T-helper 9 cell (primary cell): Measurements from ENCODE around the gene MAPK6.
"Not testable (repeated sequence)": the region's sequence is repeated elsewhere in the genome, so short reads cannot be mapped to it uniquely, and the experiment has no call there.

ENCODE experiments used
- DNase-seq: peaks from one replicate; pipeline ENCODE4 v3.0.0-alpha.2; 2020

The MAPK6 gene

DNA sequence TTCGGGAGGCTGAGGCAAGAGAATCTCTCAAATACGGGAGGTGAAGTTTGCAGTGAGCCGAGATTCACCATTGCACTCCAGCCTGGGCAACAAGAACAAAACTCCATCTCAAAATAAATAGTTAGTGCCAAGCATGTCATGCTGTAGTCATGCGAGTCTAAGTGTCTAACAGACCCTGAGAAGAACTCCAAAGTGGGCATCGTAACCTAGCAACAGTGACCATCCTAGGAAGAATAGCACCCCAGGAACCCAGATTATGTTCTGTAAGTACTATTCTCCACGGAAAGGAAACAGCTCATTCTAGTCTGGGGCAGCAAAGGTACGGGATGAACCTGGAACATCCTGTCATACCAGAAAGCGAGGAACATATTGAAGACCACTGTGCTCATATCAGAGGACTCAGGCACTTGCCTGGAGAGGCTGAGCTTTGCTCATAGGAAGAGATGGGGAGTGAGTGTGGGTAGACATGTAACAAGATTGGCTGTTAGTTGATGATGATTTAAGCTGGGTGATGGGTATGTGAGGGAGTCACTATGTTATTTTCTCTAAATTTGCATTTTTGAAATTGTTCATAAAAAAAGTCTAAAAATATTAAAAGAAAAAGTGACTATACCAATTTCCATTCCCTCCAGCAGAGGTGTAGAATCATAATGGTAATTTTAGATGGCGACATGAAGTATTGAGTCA, 61.8 kb downstream of the MAPK6 start:
- no peak for DNase-seq

- DNase-seq, result no peak
Measured at GRCh38 chr15:52082197-52083036, 63.4 kb downstream of the MAPK6 start.

GRCh38 chr15:52083037-52083359, 64.0 kb downstream of the MAPK6 start:
- DNase-seq, result not testable (repeated sequence)

- no peak for DNase-seq
Measured at GRCh38 chr15:52083603-52084002, 64.6 kb downstream of the MAPK6 start.

DNA sequence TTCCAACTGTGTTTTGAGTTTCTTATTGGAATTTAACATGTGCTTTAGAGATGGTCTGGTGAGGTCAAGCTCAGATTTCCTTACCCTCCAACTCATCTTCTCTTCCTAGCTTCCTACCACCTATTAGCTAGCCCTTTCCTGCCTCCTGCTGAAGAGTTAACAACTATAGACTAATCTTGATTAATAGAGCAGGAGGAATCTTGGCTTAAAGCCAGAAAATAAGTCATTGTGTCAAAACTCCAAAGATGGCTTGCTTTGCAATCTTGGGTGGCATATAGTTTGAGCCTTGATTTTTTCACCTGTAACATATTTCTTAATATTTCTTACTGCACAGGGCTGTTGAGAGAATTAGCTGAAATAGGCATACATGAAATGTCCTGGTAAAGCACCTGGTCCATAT, 66.3 kb downstream of the MAPK6 start:
- no peak for DNase-seq

- no peak for DNase-seq
Measured at GRCh38 chr15:52086011-52086786, 67.2 kb downstream of the MAPK6 start.

DNA sequence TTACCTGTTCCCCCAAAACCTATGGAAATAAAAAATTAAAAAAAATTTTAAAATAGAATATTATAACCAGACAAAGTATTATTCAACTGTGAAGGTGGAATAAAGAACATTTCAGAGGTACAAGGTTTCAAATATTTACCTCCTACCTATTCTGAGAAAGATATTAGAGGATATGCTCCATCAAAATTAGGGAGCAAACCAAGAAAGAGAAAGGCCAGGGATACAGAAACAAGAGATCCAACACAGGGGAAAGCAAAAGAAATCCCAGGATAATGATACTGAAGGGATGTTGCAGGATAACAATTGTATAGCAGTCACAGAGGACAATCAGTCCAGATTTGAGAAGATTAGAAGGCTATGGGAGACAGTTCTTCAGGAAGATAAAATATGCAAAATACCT, 71.2 kb downstream of the MAPK6 start:
- DNase-seq, result no peak

DNA sequence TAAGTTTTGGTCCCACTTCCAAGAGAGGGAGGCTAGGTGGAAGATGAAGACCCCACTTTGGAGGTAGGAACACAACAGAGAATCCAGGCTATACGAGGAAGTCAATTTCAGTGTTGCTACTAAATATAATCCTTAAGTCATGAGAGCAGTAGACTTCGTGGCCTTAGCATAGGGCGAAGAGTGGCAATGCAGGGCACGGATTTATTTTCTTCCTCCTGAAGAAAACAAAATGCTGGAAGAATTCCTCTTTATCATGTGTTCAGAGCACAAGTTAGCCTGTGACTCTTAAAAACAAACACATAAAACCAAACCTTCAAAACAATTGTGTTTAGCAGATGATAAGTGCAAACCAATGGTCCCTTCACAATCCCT, 74.1 kb downstream of the MAPK6 start:
- no peak for DNase-seq

DNA sequence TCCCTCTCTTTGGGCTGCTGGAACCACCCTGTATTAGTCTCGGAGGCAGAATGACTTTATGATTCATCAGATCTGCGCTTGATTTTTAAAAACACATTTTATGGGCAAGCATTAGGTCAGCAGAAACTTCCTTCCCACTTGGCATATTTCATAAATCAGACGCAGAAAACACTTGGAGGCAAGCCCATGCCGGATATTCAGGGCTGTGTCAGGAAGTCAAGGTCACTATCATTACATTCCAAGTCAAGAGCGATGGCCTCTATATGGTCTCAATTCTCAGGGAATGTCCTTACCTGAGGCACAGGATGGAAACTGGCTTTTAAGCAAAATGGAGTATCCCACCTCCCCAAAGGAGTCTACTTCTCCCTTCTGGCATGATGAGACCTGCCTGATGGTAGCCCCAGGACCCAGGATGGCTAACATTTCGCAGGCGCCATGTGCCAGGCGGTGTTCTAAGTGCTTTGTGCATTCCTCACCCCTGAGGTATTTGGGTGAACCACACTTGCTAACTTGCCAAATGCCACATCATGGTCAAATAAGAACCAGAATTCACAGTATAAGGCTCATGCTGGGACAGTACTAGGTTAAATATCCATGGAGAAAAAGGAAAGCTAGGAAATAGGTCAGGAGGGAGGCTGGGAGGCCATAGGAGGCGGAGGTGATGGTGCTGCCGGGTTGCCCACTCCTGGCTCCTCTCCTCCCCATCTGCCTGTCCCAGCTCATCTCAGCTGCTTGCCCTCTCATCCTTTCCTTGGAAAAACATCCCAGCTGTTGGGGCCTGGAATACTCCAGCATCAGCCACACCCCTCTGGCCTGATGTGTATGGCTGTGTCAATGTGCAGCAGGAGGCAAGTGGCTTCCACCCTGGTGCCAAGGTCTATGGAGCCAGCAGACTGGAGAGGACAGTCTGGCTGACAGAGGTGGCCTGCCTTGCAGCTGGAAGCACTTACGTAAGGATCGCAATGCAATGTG, 74.8 kb downstream of the MAPK6 start:
- no peak for DNase-seq

GRCh38 chr15:52094811-52095584, 76.0 kb downstream of the MAPK6 start:
- no peak for DNase-seq

- no peak for DNase-seq
Measured at GRCh38 chr15:52095597-52096262, 76.7 kb downstream of the MAPK6 start.

DNA sequence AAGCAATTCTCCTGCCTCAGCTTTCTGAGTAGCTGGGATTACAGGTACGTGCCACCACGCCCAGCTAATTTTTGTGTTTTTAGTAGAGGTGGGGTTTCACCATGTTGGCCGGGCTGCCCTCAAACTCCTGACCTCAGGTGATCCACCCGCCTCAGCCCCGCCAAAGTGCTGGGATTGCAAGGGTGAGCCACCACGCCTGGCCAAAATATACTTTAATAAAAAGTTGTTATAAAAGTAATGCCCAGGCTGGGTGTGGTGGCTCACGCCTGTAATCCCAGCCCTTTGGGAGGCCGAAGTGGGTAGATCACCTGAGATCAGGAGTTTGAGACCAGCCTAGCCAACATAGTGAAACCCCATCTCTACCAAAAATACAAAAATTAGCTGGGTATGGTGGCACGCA, 77.5 kb downstream of the MAPK6 start:
- not testable (repeated sequence) for DNase-seq

GRCh38 chr15:52097180-52097579, 78.2 kb downstream of the MAPK6 start:
- no peak for DNase-seq

DNA sequence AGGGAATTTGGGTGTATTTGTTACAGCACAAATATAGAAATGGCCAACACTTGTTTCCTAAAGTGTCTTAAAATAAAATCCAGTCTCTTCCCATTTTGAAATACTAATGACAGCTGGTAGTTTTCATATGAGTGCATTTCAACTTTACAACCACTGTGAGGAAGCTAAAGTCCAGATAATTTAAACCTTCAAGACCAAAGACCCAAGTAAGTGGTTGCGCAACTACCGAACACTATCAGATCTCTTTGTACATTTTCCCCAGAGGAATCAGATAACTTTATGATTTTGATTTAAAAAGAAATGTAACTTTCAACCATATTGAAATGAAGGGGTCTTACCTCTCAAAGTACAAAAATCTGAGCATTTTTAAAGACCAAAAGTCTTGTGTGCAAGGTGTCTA, 79.3 kb downstream of the MAPK6 start:
- DNase-seq, result no peak

DNA sequence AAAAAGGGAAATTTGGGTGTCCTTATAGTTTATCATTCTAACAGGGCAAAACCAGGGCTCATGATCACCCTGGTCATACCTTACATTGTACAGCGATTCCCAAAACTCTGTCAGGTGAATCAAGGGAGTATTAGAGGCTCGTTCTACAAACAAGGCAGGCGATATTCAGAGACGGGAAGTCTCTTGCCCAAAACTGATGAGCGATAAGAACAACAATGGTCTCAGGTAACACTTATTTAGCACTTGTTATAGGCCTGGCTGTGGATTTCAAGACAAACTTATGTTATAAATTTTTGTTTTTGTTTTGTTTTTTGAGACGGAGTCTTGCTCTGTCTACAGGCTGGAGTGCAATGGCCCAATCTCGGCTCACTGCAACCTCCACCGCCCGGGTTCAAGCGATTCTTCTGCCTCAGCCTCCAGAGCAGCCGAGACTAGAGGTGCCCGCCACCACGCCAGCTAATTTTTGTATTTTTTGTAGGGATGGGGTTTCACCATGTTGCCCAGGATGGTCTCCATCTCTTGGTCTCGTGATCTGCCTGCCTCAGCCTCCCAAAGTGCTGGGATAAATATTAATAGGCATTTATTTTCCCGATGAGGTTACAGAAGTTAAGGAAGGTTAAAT, 80.7 kb downstream of the MAPK6 start:
- no peak for DNase-seq

DNA sequence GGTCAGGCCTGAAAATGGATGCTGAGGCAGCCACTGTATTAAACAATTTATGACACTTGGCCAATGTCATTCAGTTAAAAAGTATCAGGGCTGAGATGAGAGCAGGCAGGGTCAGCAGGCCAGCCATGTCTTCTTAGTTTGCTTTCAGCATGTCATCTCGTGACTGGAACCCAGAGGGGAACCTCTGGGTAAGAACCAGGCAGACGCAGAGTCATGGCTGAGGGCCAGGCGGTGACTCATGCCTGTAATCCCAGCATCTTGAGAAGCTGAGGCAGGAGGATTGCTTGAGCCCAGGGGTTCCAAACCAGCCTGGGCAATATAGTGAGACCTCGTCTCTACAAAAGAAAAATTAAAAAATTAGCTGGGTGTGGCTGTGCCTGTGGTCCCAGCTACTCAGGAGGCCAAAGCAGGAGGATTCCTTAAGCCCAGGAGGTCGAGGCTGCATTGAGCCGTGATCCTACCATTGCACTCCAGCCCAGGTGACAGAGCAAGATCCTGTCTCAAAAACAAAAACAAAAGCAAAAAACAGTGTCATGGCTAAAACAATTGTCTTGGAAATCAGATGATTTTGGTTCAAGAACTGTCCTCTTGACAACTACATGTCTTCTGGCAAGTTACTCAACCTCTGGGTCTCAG, 81.9 kb downstream of the MAPK6 start:
- no peak for DNase-seq

DNA sequence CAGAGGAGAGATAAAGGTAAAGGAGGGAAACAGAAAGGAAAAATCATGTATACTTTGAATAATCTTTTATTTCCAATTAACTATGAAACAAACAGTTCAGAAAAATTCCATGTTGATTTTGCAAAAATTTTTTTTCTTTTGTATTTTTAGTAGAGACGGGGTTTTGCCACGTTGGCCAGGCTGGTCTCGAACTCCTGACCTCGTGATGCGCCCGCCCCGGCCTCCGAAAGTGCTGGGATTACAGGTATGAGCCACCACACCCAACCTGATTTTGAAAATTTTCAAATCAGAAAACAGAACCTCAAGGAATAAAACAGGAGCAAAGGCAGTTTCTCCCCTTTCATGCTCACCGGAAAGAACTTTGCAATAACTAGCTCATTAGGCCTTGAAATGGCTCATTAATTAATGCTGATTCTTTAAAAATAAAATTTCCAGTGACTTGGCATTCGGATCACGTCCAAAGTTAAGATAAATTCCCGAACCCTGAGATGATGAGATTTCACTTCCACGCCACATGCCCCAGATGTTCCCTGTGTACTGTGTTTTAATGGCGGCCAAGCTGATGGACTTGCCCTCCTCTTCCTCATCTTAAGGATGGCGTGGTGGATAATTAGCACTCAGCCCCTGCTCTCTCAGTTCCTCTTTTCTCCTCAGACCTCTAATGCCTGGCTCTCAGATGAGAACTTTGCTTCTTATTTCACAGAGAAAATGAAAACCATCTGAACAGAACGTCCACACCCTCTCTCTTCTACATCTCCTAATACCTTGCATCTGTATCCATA, 82.7 kb downstream of the MAPK6 start:
- DNase-seq, result no peak

- no peak for DNase-seq
Measured at GRCh38 chr15:52102463-52102862, 83.4 kb downstream of the MAPK6 start.
